HEK293 (cell line): ENCODE data around the gene ATP2B3.

Experiments used
- HOXA7 ChIP-seq: sonication (generic); formaldehyde crosslinking; IDR thresholded peaks from 2 replicates; pipeline ENCODE4 v1.8.1; 2022; ENCODE audit warnings: missing genetic modification reagents, borderline replicate concordance
- KLF16 ChIP-seq: fragments of 450-650 bp; formaldehyde crosslinking; IDR thresholded peaks from 2 replicates; pipeline ENCODE4 v1.5.1; 2017; ENCODE audit warnings: missing biosample characterization, missing genetic modification characterization
- PRDM1 ChIP-seq: fragments of 450-650 bp; formaldehyde crosslinking; IDR thresholded peaks from 2 replicates; pipeline ENCODE4; 2016; ENCODE audit warnings: missing biosample characterization, missing genetic modification characterization
- ZNF121 ChIP-seq: fragments of 450-650 bp; formaldehyde crosslinking; IDR thresholded peaks from 2 replicates; pipeline ENCODE4 v1.5.1; 2016; ENCODE audit warnings: missing biosample characterization, missing genetic modification characterization
- ZNF16 ChIP-seq: fragments of 450-650 bp; formaldehyde crosslinking; IDR thresholded peaks from 2 replicates; pipeline ENCODE4 v1.5.1; 2016; ENCODE audit warnings: low read depth, missing biosample characterization, missing genetic modification characterization
- ZNF221 ChIP-seq: fragments of 450-650 bp; formaldehyde crosslinking; IDR thresholded peaks from 2 replicates; pipeline ENCODE4 v1.5.1; 2017; ENCODE audit warnings: missing biosample characterization, missing genetic modification characterization, borderline replicate concordance
- ZNF544 ChIP-seq: fragments of 450-650 bp; formaldehyde crosslinking; IDR thresholded peaks from 2 replicates; pipeline ENCODE4 v1.5.0; 2017; ENCODE audit warnings: missing biosample characterization, missing genetic modification characterization
- TF ChIP-seq, protein P1 (sequence below): fragments of 450-650 bp; formaldehyde crosslinking; IDR thresholded peaks from 2 replicates; pipeline ENCODE4 v1.5.1; 2016; ENCODE audit warnings: missing biosample characterization, missing genetic modification characterization
- TF ChIP-seq, protein P2 (sequence below): fragments of 450-650 bp; formaldehyde crosslinking; IDR thresholded peaks from 2 replicates; pipeline ENCODE4 v1.5.1; 2016; ENCODE audit warnings: missing biosample characterization, missing genetic modification characterization
- TF ChIP-seq, protein P3 (sequence below): sonication (generic); formaldehyde crosslinking; IDR thresholded peaks from 2 replicates; pipeline ENCODE4 v1.8.1; 2022; ENCODE audit warnings: mild to moderate bottlenecking, moderate library complexity, missing genetic modification reagents
- TF ChIP-seq, protein P4 (sequence below): fragments of 450-650 bp; formaldehyde crosslinking; IDR thresholded peaks from 2 replicates; pipeline ENCODE4 v1.5.1; 2016; ENCODE audit warnings: missing biosample characterization, missing genetic modification characterization
- TF ChIP-seq, protein P5 (sequence below): IDR thresholded peaks from 2 replicates; pipeline ENCODE4 v1.6.1; 2011; ENCODE audit warnings: mild to moderate bottlenecking, low read depth, low read length, borderline replicate concordance

DNA sequence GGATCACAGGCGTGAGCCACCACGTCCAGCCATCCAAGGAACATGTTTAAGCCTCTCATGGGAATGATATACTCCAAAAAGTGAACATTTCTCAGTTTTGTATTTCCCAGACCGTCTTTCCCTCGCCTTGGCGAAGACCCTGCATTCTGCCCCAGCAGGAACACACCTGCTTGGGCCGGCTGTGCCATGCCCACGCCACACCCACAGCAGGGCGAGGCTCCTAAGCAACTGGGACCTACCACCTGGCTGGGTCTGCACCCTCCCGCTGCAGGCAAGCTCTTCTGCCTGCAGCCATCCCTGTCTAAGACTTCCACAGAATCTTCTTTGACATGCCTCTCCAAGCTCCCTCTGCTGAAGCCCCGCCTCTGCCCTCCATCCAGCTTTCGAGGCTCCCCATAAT is 77.9 kb downstream of the ATP2B3 start:
- TF ChIP-seq ZNF16 (tag by site-specific recombination) (no peak), KLF16 (tag by site-specific recombination) (no peak), ZNF121 (tag by site-specific recombination) (no peak), ZNF544 (tag by site-specific recombination) (no peak), PRDM1 (tag by site-specific recombination) (no peak), HOXA7 (CRISPR knock-in tag) (no peak), ZNF221 (tag by site-specific recombination) (no peak)
- TF ChIP-seq, protein P1, sequence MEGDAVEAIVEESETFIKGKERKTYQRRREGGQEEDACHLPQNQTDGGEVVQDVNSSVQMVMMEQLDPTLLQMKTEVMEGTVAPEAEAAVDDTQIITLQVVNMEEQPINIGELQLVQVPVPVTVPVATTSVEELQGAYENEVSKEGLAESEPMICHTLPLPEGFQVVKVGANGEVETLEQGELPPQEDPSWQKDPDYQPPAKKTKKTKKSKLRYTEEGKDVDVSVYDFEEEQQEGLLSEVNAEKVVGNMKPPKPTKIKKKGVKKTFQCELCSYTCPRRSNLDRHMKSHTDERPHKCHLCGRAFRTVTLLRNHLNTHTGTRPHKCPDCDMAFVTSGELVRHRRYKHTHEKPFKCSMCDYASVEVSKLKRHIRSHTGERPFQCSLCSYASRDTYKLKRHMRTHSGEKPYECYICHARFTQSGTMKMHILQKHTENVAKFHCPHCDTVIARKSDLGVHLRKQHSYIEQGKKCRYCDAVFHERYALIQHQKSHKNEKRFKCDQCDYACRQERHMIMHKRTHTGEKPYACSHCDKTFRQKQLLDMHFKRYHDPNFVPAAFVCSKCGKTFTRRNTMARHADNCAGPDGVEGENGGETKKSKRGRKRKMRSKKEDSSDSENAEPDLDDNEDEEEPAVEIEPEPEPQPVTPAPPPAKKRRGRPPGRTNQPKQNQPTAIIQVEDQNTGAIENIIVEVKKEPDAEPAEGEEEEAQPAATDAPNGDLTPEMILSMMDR = no peak
- TF ChIP-seq, protein P2, sequence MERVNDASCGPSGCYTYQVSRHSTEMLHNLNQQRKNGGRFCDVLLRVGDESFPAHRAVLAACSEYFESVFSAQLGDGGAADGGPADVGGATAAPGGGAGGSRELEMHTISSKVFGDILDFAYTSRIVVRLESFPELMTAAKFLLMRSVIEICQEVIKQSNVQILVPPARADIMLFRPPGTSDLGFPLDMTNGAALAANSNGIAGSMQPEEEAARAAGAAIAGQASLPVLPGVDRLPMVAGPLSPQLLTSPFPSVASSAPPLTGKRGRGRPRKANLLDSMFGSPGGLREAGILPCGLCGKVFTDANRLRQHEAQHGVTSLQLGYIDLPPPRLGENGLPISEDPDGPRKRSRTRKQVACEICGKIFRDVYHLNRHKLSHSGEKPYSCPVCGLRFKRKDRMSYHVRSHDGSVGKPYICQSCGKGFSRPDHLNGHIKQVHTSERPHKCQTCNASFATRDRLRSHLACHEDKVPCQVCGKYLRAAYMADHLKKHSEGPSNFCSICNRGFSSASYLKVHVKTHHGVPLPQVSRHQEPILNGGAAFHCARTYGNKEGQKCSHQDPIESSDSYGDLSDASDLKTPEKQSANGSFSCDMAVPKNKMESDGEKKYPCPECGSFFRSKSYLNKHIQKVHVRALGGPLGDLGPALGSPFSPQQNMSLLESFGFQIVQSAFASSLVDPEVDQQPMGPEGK = no peak
- TF ChIP-seq, protein P3, sequence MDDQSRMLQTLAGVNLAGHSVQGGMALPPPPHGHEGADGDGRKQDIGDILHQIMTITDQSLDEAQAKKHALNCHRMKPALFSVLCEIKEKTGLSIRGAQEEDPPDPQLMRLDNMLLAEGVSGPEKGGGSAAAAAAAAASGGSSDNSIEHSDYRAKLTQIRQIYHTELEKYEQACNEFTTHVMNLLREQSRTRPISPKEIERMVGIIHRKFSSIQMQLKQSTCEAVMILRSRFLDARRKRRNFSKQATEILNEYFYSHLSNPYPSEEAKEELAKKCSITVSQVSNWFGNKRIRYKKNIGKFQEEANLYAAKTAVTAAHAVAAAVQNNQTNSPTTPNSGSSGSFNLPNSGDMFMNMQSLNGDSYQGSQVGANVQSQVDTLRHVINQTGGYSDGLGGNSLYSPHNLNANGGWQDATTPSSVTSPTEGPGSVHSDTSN (CRISPR knock-in tag) = no peak
- TF ChIP-seq, protein P4, sequence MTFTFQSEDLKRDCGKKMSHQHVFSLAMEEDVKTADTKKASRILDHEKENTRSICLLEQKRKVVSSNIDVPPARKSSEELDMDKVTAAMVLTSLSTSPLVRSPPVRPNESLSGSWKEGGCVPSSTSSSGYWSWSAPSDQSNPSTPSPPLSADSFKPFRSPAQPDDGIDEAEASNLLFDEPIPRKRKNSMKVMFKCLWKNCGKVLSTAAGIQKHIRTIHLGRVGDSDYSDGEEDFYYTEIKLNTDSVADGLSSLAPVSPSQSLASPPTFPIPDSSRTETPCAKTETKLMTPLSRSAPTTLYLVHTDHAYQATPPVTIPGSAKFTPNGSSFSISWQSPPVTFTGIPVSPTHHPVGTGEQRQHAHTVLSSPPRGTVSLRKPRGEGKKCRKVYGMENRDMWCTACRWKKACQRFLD (tag by site-specific recombination) = no peak
- TF ChIP-seq, protein P5, sequence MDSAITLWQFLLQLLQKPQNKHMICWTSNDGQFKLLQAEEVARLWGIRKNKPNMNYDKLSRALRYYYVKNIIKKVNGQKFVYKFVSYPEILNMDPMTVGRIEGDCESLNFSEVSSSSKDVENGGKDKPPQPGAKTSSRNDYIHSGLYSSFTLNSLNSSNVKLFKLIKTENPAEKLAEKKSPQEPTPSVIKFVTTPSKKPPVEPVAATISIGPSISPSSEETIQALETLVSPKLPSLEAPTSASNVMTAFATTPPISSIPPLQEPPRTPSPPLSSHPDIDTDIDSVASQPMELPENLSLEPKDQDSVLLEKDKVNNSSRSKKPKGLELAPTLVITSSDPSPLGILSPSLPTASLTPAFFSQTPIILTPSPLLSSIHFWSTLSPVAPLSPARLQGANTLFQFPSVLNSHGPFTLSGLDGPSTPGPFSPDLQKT = no peak
